HTERT RPE-1 (cell line): ENCODE measurements around the gene RPUSD4.
"Not testable (repeated sequence)": the region's sequence is repeated elsewhere in the genome, so short reads cannot be mapped to it uniquely, and the experiment has no call there.

ENCODE experiments used
- in situ Hi-C: fragments of 300-500 bp; cut with MboI; formaldehyde crosslinking; loops from 4 replicates; pipeline ENCODE4 v1.14.3; 2020; ENCODE audit warnings: low sequenced_read_pairs

RPUSD4 gene

GRCh38 chr11:126211236-126212088, at the start of gene RPUSD4, which contains the start of gene FAM118B:
TSS of gene RPUSD4 (minus strand) at chr11:126211650. CDS start at chr11:126211638, 12 bp downstream.
TSS of gene FAM118B (plus strand) at chr11:126211782. CDS start at chr11:126235002, 23,220 bp downstream.
- in situ Hi-C loops = no loop called here

- in situ Hi-C loops = no loop called here
Observed at GRCh38 chr11:126257764-126258163, 46.3 kb upstream of the RPUSD4 start.

GRCh38 chr11:126257144-126257543, 45.7 kb upstream of the RPUSD4 start:
- in situ Hi-C loops = no loop called here

- in situ Hi-C loops = no loop called here
Observed at GRCh38 chr11:126256216-126256615, 44.8 kb upstream of the RPUSD4 start.

GRCh38 chr11:126255507-126255906, 44.1 kb upstream of the RPUSD4 start:
- in situ Hi-C loops = not testable (repeated sequence)

- in situ Hi-C loops = no loop called here
Observed at GRCh38 chr11:126254819-126255218, 43.4 kb upstream of the RPUSD4 start.

GRCh38 chr11:126253265-126253664, 41.8 kb upstream of the RPUSD4 start:
- in situ Hi-C loops = no loop called here

- in situ Hi-C loops = no loop called here
Observed at GRCh38 chr11:126246636-126247035, 35.2 kb upstream of the RPUSD4 start.

GRCh38 chr11:126233391-126233790, 21.9 kb upstream of the RPUSD4 start:
- in situ Hi-C loops = no loop called here

GRCh38 chr11:126232683-126233082, 21.2 kb upstream of the RPUSD4 start:
- in situ Hi-C loops = no loop called here

GRCh38 chr11:126231725-126232459, 20.4 kb upstream of the RPUSD4 start:
- in situ Hi-C loops = no loop called here

- in situ Hi-C loops = no loop called here
Observed at GRCh38 chr11:126229858-126230540, 18.5 kb upstream of the RPUSD4 start.

- in situ Hi-C loops = no loop called here
Observed at GRCh38 chr11:126226334-126227084, 15.1 kb upstream of the RPUSD4 start.

GRCh38 chr11:126225295-126225665, 13.8 kb upstream of the RPUSD4 start:
- in situ Hi-C loops = no loop called here

GRCh38 chr11:126224647-126225294, 13.3 kb upstream of the RPUSD4 start:
- in situ Hi-C loops = no loop called here

GRCh38 chr11:126219547-126219946, 8.1 kb upstream of the RPUSD4 start:
- in situ Hi-C loops = no loop called here

- in situ Hi-C loops = no loop called here
Observed at GRCh38 chr11:126217491-126217890, 6.0 kb upstream of the RPUSD4 start.

GRCh38 chr11:126216526-126217305, 5.3 kb upstream of the RPUSD4 start:
- in situ Hi-C loops = no loop called here

- in situ Hi-C loops = no loop called here
Observed at GRCh38 chr11:126214841-126215240, 3.4 kb upstream of the RPUSD4 start.
